ENCODE results near the gene AMN.

DNA sequence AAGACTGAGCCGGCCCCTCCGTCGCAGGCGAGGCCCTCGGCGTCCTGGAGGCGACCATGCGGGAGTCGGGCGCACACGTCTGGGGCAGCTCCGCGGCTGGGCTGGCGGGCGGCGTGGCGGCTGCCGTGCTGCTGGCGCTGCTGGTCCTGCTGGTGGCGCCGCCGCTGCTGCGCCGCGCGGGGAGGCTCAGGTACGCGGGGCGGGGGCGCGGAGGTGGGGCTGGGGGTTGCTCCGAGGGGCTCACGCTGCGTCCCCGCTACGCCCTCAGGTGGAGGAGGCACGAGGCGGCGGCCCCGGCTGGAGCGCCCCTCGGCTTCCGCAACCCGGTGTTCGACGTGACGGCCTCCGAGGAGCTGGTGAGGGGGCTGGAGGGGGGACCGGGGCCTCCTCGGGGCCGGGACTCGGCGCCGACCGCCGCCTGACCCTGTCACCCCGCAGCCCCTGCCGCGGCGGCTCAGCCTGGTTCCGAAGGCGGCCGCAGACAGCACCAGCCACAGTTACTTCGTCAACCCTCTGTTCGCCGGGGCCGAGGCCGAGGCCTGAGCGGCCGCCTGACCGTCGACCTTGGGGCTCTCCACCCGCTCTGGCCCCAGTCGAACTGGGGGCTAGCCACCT lies 7.8 kb downstream of the AMN start:
- TF ChIP-seq POLR2A (IDR thresholded peaks at IDR 0.05), result no peak
- TF ChIP-seq, protein P1, sequence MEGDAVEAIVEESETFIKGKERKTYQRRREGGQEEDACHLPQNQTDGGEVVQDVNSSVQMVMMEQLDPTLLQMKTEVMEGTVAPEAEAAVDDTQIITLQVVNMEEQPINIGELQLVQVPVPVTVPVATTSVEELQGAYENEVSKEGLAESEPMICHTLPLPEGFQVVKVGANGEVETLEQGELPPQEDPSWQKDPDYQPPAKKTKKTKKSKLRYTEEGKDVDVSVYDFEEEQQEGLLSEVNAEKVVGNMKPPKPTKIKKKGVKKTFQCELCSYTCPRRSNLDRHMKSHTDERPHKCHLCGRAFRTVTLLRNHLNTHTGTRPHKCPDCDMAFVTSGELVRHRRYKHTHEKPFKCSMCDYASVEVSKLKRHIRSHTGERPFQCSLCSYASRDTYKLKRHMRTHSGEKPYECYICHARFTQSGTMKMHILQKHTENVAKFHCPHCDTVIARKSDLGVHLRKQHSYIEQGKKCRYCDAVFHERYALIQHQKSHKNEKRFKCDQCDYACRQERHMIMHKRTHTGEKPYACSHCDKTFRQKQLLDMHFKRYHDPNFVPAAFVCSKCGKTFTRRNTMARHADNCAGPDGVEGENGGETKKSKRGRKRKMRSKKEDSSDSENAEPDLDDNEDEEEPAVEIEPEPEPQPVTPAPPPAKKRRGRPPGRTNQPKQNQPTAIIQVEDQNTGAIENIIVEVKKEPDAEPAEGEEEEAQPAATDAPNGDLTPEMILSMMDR (IDR thresholded peaks at IDR 0.05), result no peak
- no peak for TF ChIP-seq EP300 (IDR thresholded peaks at IDR 0.05)

All from ovary (tissue), 3 donors.